Parathyroid adenoma (tissue), 2 donors: ENCODE measurements around the gene ZNF750.

Source experiments
- H2AFZ ChIP-seq: fragments of 300-600 bp; sonication (generic); one replicate; pipeline ENCODE4 v1.7.0; 2017; ENCODE audit warnings: antibody characterized with exemption, mild to moderate bottlenecking
- H3K27ac ChIP-seq: fragments of 300-600 bp; sonication (generic); one replicate; pipeline ENCODE4 v1.7.0; 2017
- H3K27me3 ChIP-seq: fragments of 300-600 bp; sonication (generic); one replicate; pipeline ENCODE4 v1.7.0; 2017; ENCODE audit warnings: low read length; ENCODE audit not compliant: control insufficient read depth, insufficient read depth
- H3K36me3 ChIP-seq: fragments of 300-600 bp; sonication (generic); one replicate; pipeline ENCODE4 v1.7.0; 2017; ENCODE audit warnings: low read length; ENCODE audit not compliant: control insufficient read depth, insufficient read depth
- H3K4me1 ChIP-seq: fragments of 300-600 bp; sonication (generic); one replicate; pipeline ENCODE4 v1.7.0; 2017; ENCODE audit warnings: control low read depth
- H3K4me2 ChIP-seq: fragments of 300-600 bp; sonication (generic); one replicate; pipeline ENCODE4 v1.7.0; 2017; ENCODE audit warnings: low read length
- H3K4me3 ChIP-seq: fragments of 300-600 bp; sonication (generic); one replicate; pipeline ENCODE4 v1.7.0; 2017; ENCODE audit warnings: low read depth, low read length
- H3K79me2 ChIP-seq: fragments of 300-600 bp; sonication (generic); one replicate; pipeline ENCODE4 v1.7.0; 2017; ENCODE audit warnings: control low read depth
- H3K9ac ChIP-seq: fragments of 300-600 bp; sonication (generic); one replicate; pipeline ENCODE4 v1.7.0; 2017; ENCODE audit warnings: mild to moderate bottlenecking
- H3K9me3 ChIP-seq: fragments of 300-600 bp; sonication (generic); one replicate; pipeline ENCODE4 v1.7.0; 2017; ENCODE audit warnings: low read length; ENCODE audit not compliant: control insufficient read depth
- TF ChIP-seq, protein P1 (sequence below): fragments of 300-600 bp; sonication (generic); IDR thresholded peaks from one replicate; pipeline ENCODE4 v1.7.0; 2017; ENCODE audit warnings: antibody characterized with exemption, mild to moderate bottlenecking
- donor health status: primary hyperparathyroidism.

The ZNF750 gene

GRCh38 chr17:82884341-82884969, 44.6 kb upstream of the ZNF750 start:
- no peak overlapping the region for H3K27ac ChIP-seq
- H3K9me3 ChIP-seq: no peaks in the 10 kb centered on the region
- H3K36me3 ChIP-seq: no peaks in the 10 kb centered on the region
- H3K9ac ChIP-seq: no peak overlapping the region
- TF ChIP-seq, protein P1, sequence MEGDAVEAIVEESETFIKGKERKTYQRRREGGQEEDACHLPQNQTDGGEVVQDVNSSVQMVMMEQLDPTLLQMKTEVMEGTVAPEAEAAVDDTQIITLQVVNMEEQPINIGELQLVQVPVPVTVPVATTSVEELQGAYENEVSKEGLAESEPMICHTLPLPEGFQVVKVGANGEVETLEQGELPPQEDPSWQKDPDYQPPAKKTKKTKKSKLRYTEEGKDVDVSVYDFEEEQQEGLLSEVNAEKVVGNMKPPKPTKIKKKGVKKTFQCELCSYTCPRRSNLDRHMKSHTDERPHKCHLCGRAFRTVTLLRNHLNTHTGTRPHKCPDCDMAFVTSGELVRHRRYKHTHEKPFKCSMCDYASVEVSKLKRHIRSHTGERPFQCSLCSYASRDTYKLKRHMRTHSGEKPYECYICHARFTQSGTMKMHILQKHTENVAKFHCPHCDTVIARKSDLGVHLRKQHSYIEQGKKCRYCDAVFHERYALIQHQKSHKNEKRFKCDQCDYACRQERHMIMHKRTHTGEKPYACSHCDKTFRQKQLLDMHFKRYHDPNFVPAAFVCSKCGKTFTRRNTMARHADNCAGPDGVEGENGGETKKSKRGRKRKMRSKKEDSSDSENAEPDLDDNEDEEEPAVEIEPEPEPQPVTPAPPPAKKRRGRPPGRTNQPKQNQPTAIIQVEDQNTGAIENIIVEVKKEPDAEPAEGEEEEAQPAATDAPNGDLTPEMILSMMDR: no peak
- no peak overlapping the region for H3K4me2 ChIP-seq
- H3K27me3 ChIP-seq: no peaks in the 10 kb centered on the region
- H3K4me1 ChIP-seq: peaks cover 14% of the 10 kb centered on the region
- no peak overlapping the region for H3K4me3 ChIP-seq
- H2AFZ ChIP-seq: no peak overlapping the region
- peaks cover 33% of the 10 kb centered on the region for H3K79me2 ChIP-seq

DNA sequence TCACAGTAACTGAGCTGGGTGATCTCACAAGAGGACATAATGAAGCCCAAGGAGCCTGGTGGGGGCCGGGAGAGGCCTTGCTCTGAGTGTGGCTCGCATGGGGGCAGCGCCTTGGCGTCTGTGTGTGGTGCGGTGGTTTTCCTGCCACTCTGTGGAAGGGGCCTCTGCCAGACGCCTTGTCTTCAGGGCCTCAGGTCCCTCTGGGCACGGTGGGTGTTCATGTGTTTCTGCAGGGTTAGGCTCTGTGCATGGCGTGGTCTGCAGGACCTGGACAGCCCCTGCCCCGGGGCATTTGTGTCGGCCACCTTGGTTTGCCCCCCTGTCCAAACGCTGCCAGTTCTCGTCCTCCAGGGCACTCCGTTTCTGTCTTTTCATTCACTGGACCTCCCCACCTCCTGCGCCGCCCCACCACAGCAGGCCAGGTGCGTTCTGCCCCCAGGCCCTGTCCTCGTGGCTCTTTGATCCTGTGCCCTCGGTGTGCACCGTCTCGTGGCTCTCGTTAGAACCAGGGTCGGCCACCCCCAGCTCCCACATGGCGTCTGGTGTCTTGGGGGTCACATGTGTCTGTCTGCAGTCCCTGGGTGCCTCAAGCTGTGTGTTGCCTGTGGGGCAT, 43.7 kb upstream of the ZNF750 start:
- peaks cover 41% of the 10 kb centered on the region for H3K79me2 ChIP-seq
- H3K4me2 ChIP-seq: no peak overlapping the region
- no peak overlapping the region for H3K27ac ChIP-seq
- H2AFZ ChIP-seq: no peak overlapping the region
- H3K4me3 ChIP-seq: no peak overlapping the region
- no peaks in the 10 kb centered on the region for H3K9me3 ChIP-seq
- H3K36me3 ChIP-seq: no peaks in the 10 kb centered on the region
- no peaks in the 10 kb centered on the region for H3K27me3 ChIP-seq
- TF ChIP-seq, protein P1: no peak
- peaks cover 8% of the 10 kb centered on the region for H3K4me1 ChIP-seq
- no peak overlapping the region for H3K9ac ChIP-seq

DNA sequence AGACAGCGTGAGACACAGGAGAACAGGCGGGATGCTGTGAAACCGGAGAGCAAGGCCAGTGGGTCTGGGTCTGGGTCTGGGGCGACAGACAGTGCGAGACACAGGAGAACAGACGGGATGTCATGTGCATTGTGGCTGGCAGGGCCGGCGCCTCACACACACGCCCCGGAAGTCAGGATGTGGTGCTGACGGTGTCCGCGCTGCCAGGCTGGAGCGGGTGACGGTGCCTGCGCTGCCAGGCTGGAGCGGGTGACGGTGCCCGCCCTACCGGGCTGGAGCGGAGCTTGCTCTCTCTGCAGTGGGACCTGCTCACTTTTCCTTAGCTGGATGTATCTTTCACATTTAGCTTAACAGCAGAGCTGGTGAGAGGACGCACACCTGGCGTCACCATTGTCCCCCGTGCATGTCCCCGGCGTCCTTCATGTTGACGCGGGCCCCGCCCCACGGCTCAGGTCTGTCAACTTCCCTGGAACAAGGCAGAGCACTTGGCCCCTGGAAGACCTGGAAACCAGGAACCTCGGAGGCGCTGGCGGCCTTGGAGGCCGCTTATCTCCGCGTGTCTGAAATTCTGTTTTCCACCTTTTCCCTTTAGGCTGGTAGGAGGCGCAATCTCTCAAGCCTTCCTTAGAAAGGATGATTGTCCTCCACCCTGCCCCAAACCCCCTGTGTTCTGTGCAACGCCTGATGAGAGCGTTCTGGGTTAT, 43.0 kb upstream of the ZNF750 start:
- H3K4me1 ChIP-seq: peaks cover 8% of the 10 kb centered on the region
- TF ChIP-seq, protein P1: no peak
- no peak overlapping the region for H3K4me3 ChIP-seq

GRCh38 chr17:82881900-82882714, 42.3 kb upstream of the ZNF750 start:
- Histone ChIP-seq H3K27ac (no peak overlapping the region), H3K4me1 (peaks cover 8% of the 10 kb centered on the region), H3K79me2 (peaks cover 44% of the 10 kb centered on the region)

More for the DNA sequence above, 43.0 kb upstream of the ZNF750 start:
- H3K9me3 ChIP-seq: no peaks in the 10 kb centered on the region
- no peak overlapping the region for H3K27ac ChIP-seq
- H3K4me2 ChIP-seq: no peak overlapping the region
- H3K9ac ChIP-seq: no peak overlapping the region
- H3K79me2 ChIP-seq: peaks cover 43% of the 10 kb centered on the region
- no peaks in the 10 kb centered on the region for H3K36me3 ChIP-seq
- H3K27me3 ChIP-seq: no peaks in the 10 kb centered on the region
- no peak overlapping the region for H2AFZ ChIP-seq

More at GRCh38 chr17:82881900-82882714, 42.3 kb upstream of the ZNF750 start:
- H3K9me3 ChIP-seq: no peaks in the 10 kb centered on the region
- no peak overlapping the region for H3K9ac ChIP-seq
- H3K4me2 ChIP-seq: no peak overlapping the region
- TF ChIP-seq, protein P1: no peak
- H3K4me3 ChIP-seq: no peak overlapping the region
- no peaks in the 10 kb centered on the region for H3K36me3 ChIP-seq
- H2AFZ ChIP-seq: no peak overlapping the region
- no peaks in the 10 kb centered on the region for H3K27me3 ChIP-seq
